Astrocyte (in vitro differentiated cells and primary cell): Measurements from ENCODE around the gene FLNC. TPM values are rescaled to one million over a fixed set of nuclear protein-coding genes. Genes with fewer than 3 reads are reported as not detected.

Experiments
- DNase-seq: peaks from one replicate; pipeline ENCODE4 v3.0.0-alpha.2; 2010; ENCODE audit warnings: low read depth
- FAIRE-seq: peaks from 2 replicates; lab custom pipeline; 2011; peaks lifted over from hg19 to GRCh38; lab: Jason Lieb, UNC
- H2AFZ ChIP-seq: 2 replicates; pipeline ENCODE4 v1.6.0; 2012; ENCODE audit warnings: low read depth, low read length, inconsistent platforms
- H3K27ac ChIP-seq: 2 replicates; pipeline ENCODE4 v1.5.1; 2011; ENCODE audit warnings: low read depth, low read length, inconsistent platforms
- H3K27me3 ChIP-seq: 2 replicates; pipeline ENCODE4 v1.6.0; 2011; ENCODE audit warnings: low read length, inconsistent platforms; ENCODE audit not compliant: insufficient read depth
- H3K36me3 ChIP-seq: 2 replicates; pipeline ENCODE4 v1.5.1; 2011; ENCODE audit warnings: low read length, inconsistent platforms; ENCODE audit not compliant: insufficient read depth
- H3K4me1 ChIP-seq: 2 replicates; pipeline ENCODE4 v1.5.1; 2011; ENCODE audit warnings: low read length, inconsistent platforms; ENCODE audit not compliant: insufficient read depth
- H3K4me2 ChIP-seq: 2 replicates; pipeline ENCODE4 v1.6.0; 2012; ENCODE audit warnings: low read length, inconsistent platforms
- H3K4me3 ChIP-seq: 2 replicates; pipeline ENCODE4 v1.5.1; 2011; ENCODE audit warnings: low read depth, mild to moderate bottlenecking, low read length, inconsistent platforms; ENCODE audit not compliant: insufficient read depth
- H3K79me2 ChIP-seq: 2 replicates; pipeline ENCODE4 v1.6.0; 2012; ENCODE audit warnings: mild to moderate bottlenecking, low read length, inconsistent platforms; ENCODE audit not compliant: insufficient read depth
- H3K9ac ChIP-seq: 2 replicates; pipeline ENCODE4 v1.6.0; 2012; ENCODE audit warnings: mild to moderate bottlenecking, low read length, inconsistent platforms
- H3K9me3 ChIP-seq: 2 replicates; pipeline ENCODE4 v1.5.1; 2012; ENCODE audit warnings: low read depth, mild to moderate bottlenecking, low read length, inconsistent platforms; ENCODE audit not compliant: insufficient read depth
- H4K20me1 ChIP-seq: 2 replicates; pipeline ENCODE4 v1.6.0; 2012; ENCODE audit warnings: low read length, inconsistent platforms; ENCODE audit not compliant: insufficient read depth
- H3K27ac Mint-ChIP-seq: one replicate; pipeline ENCODE4 v1.8.0; 2021; ENCODE audit warnings: mild to moderate bottlenecking, mixed read lengths; ENCODE audit not compliant: unreplicated experiment
- H3K27me3 Mint-ChIP-seq: one replicate; pipeline ENCODE4 v1.8.0; 2021; ENCODE audit warnings: low read depth, mixed read lengths; ENCODE audit not compliant: unreplicated experiment
- H3K36me3 Mint-ChIP-seq: one replicate; pipeline ENCODE4 v1.8.0; 2021; ENCODE audit warnings: low read depth, mixed read lengths; ENCODE audit not compliant: unreplicated experiment
- H3K4me1 Mint-ChIP-seq: one replicate; pipeline ENCODE4 v1.8.0; 2021; ENCODE audit warnings: low read depth, mixed read lengths; ENCODE audit not compliant: unreplicated experiment
- H3K4me3 Mint-ChIP-seq: one replicate; pipeline ENCODE4 v1.8.0; 2021; ENCODE audit warnings: mild to moderate bottlenecking, moderate library complexity, mixed read lengths; ENCODE audit not compliant: unreplicated experiment
- H3K9me3 Mint-ChIP-seq: one replicate; pipeline ENCODE4 v1.8.0; 2021; ENCODE audit warnings: mild to moderate bottlenecking, mixed read lengths; ENCODE audit not compliant: unreplicated experiment
- CTCF ChIP-seq: IDR thresholded peaks from 2 replicates; pipeline ENCODE4 v1.5.1; 2011; ENCODE audit warnings: low read depth, mild to moderate bottlenecking, inconsistent platforms, low read length, moderate library complexity; ENCODE audit not compliant: insufficient read depth
- EZH2 ChIP-seq: IDR thresholded peaks from 2 replicates; pipeline ENCODE4 v1.6.1; 2012; ENCODE audit warnings: mild to moderate bottlenecking, low read length, inconsistent platforms; ENCODE audit not compliant: insufficient read depth
- total RNA-seq: library from RNA; stranded (reverse); gene quantifications from 2 replicates; pipeline ENCODE4 v1.2.1, GENCODE V29; 2021

Gene FLNC
- total RNA-seq, 1 donor from 2014 or later, result 364 TPM

DNA sequence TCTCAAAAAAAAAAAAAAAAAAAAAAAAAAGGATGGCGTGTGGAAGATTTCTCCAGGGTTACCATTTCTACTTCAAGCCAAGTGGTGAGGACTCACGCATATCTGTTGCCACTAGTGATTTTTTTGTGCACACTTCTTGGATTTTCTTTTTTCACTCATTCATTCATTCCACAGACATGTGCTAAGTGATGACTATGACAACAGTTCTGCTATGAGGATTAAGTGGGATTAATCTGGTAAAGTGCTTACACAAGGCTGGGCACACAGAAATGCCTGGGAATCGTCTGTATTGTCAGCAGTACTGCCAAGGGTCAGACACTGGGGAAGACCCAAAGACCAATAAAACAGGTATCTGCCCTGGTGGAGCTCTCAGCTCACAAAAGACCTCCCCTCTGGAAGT, 48.4 kb upstream of the FLNC start:
- no peak overlapping the region for H3K4me3 Mint-ChIP-seq
- Histone ChIP-seq H2AFZ (no peak overlapping the region), H3K4me1 (no peaks in the 10 kb centered on the region), H3K36me3 (no peaks in the 10 kb centered on the region), H3K27me3 (no peaks in the 10 kb centered on the region), H3K4me2 (no peak overlapping the region), H3K9me3 (no peaks in the 10 kb centered on the region), H3K9ac (no peak overlapping the region), H3K79me2 (no peaks in the 10 kb centered on the region), H4K20me1 (no peaks in the 10 kb centered on the region), H3K27ac (no peak overlapping the region), H3K4me3 (no peak overlapping the region)
- no peak overlapping the region for H3K27ac Mint-ChIP-seq
- FAIRE-seq, result no peak
- no peaks in the 10 kb centered on the region for H3K4me1 Mint-ChIP-seq
- no peaks in the 10 kb centered on the region for H3K27me3 Mint-ChIP-seq
- H3K36me3 Mint-ChIP-seq, result peaks cover 6% of the 10 kb centered on the region
- DNase-seq, result no peak
- H3K9me3 Mint-ChIP-seq, result peaks cover 18% of the 10 kb centered on the region
- TF ChIP-seq EZH2 (no peak), CTCF (no peak)

DNA sequence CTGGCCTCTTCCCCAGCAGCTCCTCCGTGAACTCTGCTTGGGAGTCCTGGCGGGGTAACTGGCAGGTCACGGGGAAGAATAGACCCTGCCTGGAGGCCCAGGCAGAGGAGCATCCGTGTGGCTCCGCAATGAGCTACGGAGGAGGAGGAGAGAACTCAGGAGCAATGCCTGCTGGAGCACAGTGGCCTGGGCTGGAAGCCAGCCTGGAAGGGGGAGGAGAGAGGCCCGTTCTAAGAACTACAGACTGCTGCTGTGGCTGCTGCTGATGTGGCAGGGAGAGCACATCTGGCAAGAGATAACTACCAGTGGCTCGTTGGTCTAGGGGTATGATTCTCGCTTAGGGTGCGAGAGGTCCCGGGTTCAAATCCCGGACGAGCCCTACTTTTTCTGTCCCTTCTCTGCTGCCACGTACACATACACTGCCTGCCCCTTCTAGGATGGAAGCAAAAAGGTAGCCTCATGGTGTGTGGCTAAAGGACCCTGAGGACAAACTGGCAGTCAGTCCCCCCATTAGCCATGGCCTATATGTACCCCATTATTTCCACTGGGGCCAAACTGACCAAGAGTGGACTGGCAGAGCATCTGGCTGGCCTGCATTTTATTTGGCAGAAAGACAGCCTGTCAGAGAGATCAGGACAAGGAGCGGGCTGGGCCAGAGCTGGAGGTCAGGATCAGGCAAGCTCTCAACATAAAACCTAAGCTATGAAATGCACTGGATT, 46.9 kb upstream of the FLNC start:
- FAIRE-seq (peak; percentile 45), DNase-seq (peak; percentile 63)
- H3K36me3 ChIP-seq, result no peaks in the 10 kb centered on the region
- Mint-ChIP-seq H3K4me3 (peak overlapping the region; percentile 76), H3K27me3 (no peaks in the 10 kb centered on the region), H3K4me1 (no peaks in the 10 kb centered on the region), H3K36me3 (peaks cover 1% of the 10 kb centered on the region), H3K27ac (peak overlapping the region; percentile 51), H3K9me3 (peaks cover 13% of the 10 kb centered on the region)
- H3K79me2 ChIP-seq, result no peaks in the 10 kb centered on the region
- H3K9ac ChIP-seq, result no peak overlapping the region
- H3K4me2 ChIP-seq, result peak overlapping the region; percentile 45
- TF ChIP-seq EZH2 (no peak), CTCF (no peak)
- no peaks in the 10 kb centered on the region for H3K9me3 ChIP-seq
- no peaks in the 10 kb centered on the region for H4K20me1 ChIP-seq
- no peaks in the 10 kb centered on the region for H3K27me3 ChIP-seq
- H3K27ac ChIP-seq, result no peak overlapping the region
- H2AFZ ChIP-seq, result no peak overlapping the region
- no peak overlapping the region for H3K4me3 ChIP-seq
- H3K4me1 ChIP-seq, result no peaks in the 10 kb centered on the region

DNA sequence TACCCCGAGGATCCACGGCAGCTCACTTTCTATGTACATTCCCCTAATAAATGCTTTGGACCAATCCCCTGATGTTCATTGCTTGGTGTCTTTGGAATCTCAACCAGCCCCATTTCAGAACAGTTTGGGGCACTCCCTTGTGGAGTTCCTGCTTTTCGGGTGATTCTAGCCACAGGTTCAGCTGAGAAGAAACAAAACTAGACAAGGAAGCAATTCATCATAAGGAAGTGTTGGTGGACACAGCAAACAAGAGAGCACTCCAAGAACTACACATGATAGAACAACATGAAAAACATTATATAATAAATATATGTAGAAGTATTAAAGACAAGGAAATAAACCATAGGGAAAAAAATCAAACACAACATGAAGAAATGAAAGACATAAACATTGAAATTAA, 44.5 kb upstream of the FLNC start:
- H3K27me3 ChIP-seq, result peaks cover 4% of the 10 kb centered on the region
- no peak overlapping the region for H3K27ac Mint-ChIP-seq

More for the DNA sequence above, 44.5 kb upstream of the FLNC start:
- no peak overlapping the region for H3K9ac ChIP-seq
- DNase-seq (no peak), FAIRE-seq (no peak)
- H4K20me1 ChIP-seq, result no peaks in the 10 kb centered on the region
- H3K36me3 ChIP-seq, result no peaks in the 10 kb centered on the region
- no peak overlapping the region for H2AFZ ChIP-seq
- H3K9me3 ChIP-seq, result no peaks in the 10 kb centered on the region
- Mint-ChIP-seq H3K4me3 (no peak overlapping the region), H3K36me3 (peaks cover 6% of the 10 kb centered on the region), H3K27me3 (peaks cover 9% of the 10 kb centered on the region), H3K4me1 (no peaks in the 10 kb centered on the region), H3K9me3 (peaks cover 10% of the 10 kb centered on the region)
- TF ChIP-seq EZH2, result no peak
- TF ChIP-seq CTCF, result no peak
- peaks cover 5% of the 10 kb centered on the region for H3K4me1 ChIP-seq
- no peak overlapping the region for H3K4me3 ChIP-seq
- H3K27ac ChIP-seq, result no peak overlapping the region
- no peak overlapping the region for H3K4me2 ChIP-seq
- no peaks in the 10 kb centered on the region for H3K79me2 ChIP-seq
